PC-9 (cell line): ENCODE results near the gene ZNF787. TPM values are rescaled to one million over a fixed set of nuclear protein-coding genes. Genes with fewer than 3 reads are reported as not detected.
A peak's percentile ranks its signal among the peaks of the same experiment; 100 is the strongest.

Source experiments
- BruUV-seq: library from RNA; stranded (reverse); fragments of 400-500 nt; replicated peaks from 2 replicates; lab custom pipeline; 2021; lab: Mats Ljungman, UMichigan
- CTCF ChIA-PET: fragments of 300-600 bp; sonication (Branson Sonifier 250); formaldehyde crosslinking; loops from one replicate; lab custom pipeline; 2022; ENCODE audit warnings: antibody characterized with exemption; lab: Charles Lee
- POLR2A ChIA-PET: fragments of 300-600 bp; sonication (Branson Sonifier 250); formaldehyde crosslinking; loops from one replicate; lab custom pipeline; 2022; ENCODE audit warnings: antibody characterized with exemption; ENCODE audit not compliant: unreplicated experiment; lab: Charles Lee
- DNase-seq, 2 experiments: peaks; one replicate each; pipeline versions ENCODE4 v3.0.0 to v3.0.0-alpha.2; 2015 to 2022; ENCODE audit warnings: mixed read lengths in 1 of 2
- H2AFZ ChIP-seq: fragments of 200-600 bp; sonication (generic); 2 replicates; pipeline ENCODE4 v1.8.1; 2017; ENCODE audit warnings: antibody characterized with exemption
- H3F3A ChIP-seq: fragments of 200-600 bp; sonication (generic); 2 replicates; pipeline ENCODE4 v1.8.1; 2017; ENCODE audit warnings: antibody characterized with exemption, mild to moderate bottlenecking, low read depth; ENCODE audit not compliant: insufficient read depth
- H3K27ac ChIP-seq: fragments of 200-600 bp; sonication (generic); 2 replicates; pipeline ENCODE4 v1.6.1; 2016; ENCODE audit warnings: mixed run types
- H3K27me3 ChIP-seq: fragments of 200-600 bp; sonication (generic); 2 replicates; pipeline ENCODE4 v1.6.1; 2016; ENCODE audit warnings: low read depth, mixed run types; ENCODE audit not compliant: insufficient read depth
- H3K36me3 ChIP-seq: fragments of 200-600 bp; sonication (generic); 2 replicates; pipeline ENCODE4 v1.6.1; 2016; ENCODE audit warnings: low read depth, mixed run types
- H3K4me1 ChIP-seq: fragments of 200-600 bp; sonication (generic); replicated peaks from 2 replicates; pipeline ENCODE4 v1.6.1; 2016; ENCODE audit warnings: mixed run types; ENCODE audit not compliant: insufficient read depth
- H3K4me2 ChIP-seq: fragments of 200-600 bp; sonication (generic); 2 replicates; pipeline ENCODE4 v1.6.1; 2017; ENCODE audit warnings: mixed run types
- H3K4me3 ChIP-seq: fragments of 200-600 bp; sonication (generic); 2 replicates; pipeline ENCODE4 v1.6.1; 2016; ENCODE audit warnings: mixed run types
- H3K79me2 ChIP-seq: fragments of 200-600 bp; sonication (generic); 2 replicates; pipeline ENCODE4 v1.6.1; 2017; ENCODE audit warnings: low read depth, mixed run types
- H3K9me2 ChIP-seq: fragments of 200-600 bp; sonication (generic); 2 replicates; pipeline ENCODE4 v1.8.1; 2017; ENCODE audit warnings: mild to moderate bottlenecking; ENCODE audit not compliant: insufficient read depth
- H3K9me3 ChIP-seq: fragments of 200-600 bp; sonication (generic); 2 replicates; pipeline ENCODE4 v1.8.1; 2016; ENCODE audit warnings: low read depth; ENCODE audit not compliant: insufficient read depth
- H4K20me1 ChIP-seq: fragments of 200-600 bp; sonication (generic); 2 replicates; pipeline ENCODE4 v1.8.1; 2017; ENCODE audit not compliant: insufficient read depth
- CTCF ChIP-seq: fragments of 200-600 bp; sonication (generic); conservative IDR thresholded peaks from 2 replicates; pipeline ENCODE4 v1.6.1; 2017; ENCODE audit warnings: mixed run types, antibody characterized with exemption, mild to moderate bottlenecking, moderate library complexity
- EZH2 ChIP-seq: fragments of 200-600 bp; sonication (generic); IDR thresholded peaks from 2 replicates; pipeline ENCODE4 v1.8.0; 2017; ENCODE audit warnings: antibody characterized with exemption, low read depth
- intact Hi-C: fragments of 100-400 bp; cut with micrococcal nuclease; formaldehyde crosslinking; loops from one replicate; pipeline ENCODE4 v1.10.0; 2022; ENCODE audit not compliant: unreplicated experiment
- total RNA-seq: library from RNA; stranded (reverse); gene quantifications from 2 replicates; pipeline ENCODE4 v1.2.3, GENCODE V29; 2021

The ZNF787 gene
- total RNA-seq, 1 experiment from 2014 or later: 51.4 TPM

- DNase-seq: peak; percentile 31 to 32
- 0 out of 2 replicates have a peak, but pooled peaks cover 10% of the 10 kb centered on the region for H3K36me3 ChIP-seq
- H3K4me3 ChIP-seq: peak overlapping the region; percentile 94
- TF ChIP-seq CTCF (no peak), EZH2 (no peak)
- no peak overlapping the region for H2AFZ ChIP-seq
- H3K27ac ChIP-seq: peak overlapping the region; percentile 81
- H3K9me2 ChIP-seq: no peaks in the 10 kb centered on the region
- ChIA-PET CTCF (interaction anchor here (0.6 kb wide), 1 partner anchor 444 kb away, joined by 7 read pairs; no protein-coding TSS in a partner anchor), POLR2A (interaction anchor here (0.5 kb wide), 1 partner anchor 23 kb away, joined by 3 read pairs; no protein-coding TSS in a partner anchor)
- no TSS peak for BruUV-seq
- H3K9me3 ChIP-seq: no peaks in the 10 kb centered on the region
- H3K79me2 ChIP-seq: peaks cover 60% of the 10 kb centered on the region
- H3F3A ChIP-seq: peaks cover 22% of the 10 kb centered on the region; the same call in 1 of the 2 replicates
- peaks cover 10% of the 10 kb centered on the region for H3K4me1 ChIP-seq
- H3K4me2 ChIP-seq: peak overlapping the region; percentile 96
- intact Hi-C loops: no loop called here
- H4K20me1 ChIP-seq: peaks cover 53% of the 10 kb centered on the region
- H3K27me3 ChIP-seq: no peaks in the 10 kb centered on the region
Observed at GRCh38 chr19:56119582-56119978, 1.5 kb downstream of the ZNF787 start.

- Histone ChIP-seq H3K27me3 (no peaks in the 10 kb centered on the region), H4K20me1 (peaks cover 58% of the 10 kb centered on the region), H3K79me2 (peaks cover 67% of the 10 kb centered on the region), H2AFZ (no peak overlapping the region), H3K9me3 (no peaks in the 10 kb centered on the region), H3K4me2 (peak overlapping the region; percentile 96), H3K4me3 (peak overlapping the region; percentile 94), H3K9me2 (no peaks in the 10 kb centered on the region), H3K4me1 (peaks cover 10% of the 10 kb centered on the region), H3K27ac (peak overlapping the region; percentile 81), H3F3A (peaks cover 22% of the 10 kb centered on the region; the same call in 1 of the 2 replicates), H3K36me3 (0 out of 2 replicates have a peak, but pooled peaks cover 10% of the 10 kb centered on the region)
- POLR2A ChIA-PET: interaction anchor here (0.5 kb wide), 1 partner anchor 23 kb away, joined by 3 read pairs; no protein-coding TSS in a partner anchor
- CTCF ChIA-PET: no interaction called here
- TF ChIP-seq EZH2 (no peak), CTCF (no peak)
- peak in 1 of 2 experiments; percentile 10 for DNase-seq
- intact Hi-C loops: no loop called here
- TSS peak; percentile 37 for BruUV-seq
Observed at GRCh38 chr19:56118666-56119581, 2.2 kb downstream of the ZNF787 start.

- TF ChIP-seq EZH2: no peak
- no peak for TF ChIP-seq CTCF
- H3K36me3 ChIP-seq: peaks cover 10% of the 10 kb centered on the region; the same call in 1 of the 2 replicates
- peaks cover 22% of the 10 kb centered on the region; the same call in 1 of the 2 replicates for H3F3A ChIP-seq
- intact Hi-C loops: no loop called here
- ChIA-PET POLR2A (no interaction called here), CTCF (no interaction called here)
- DNase-seq: peak in 1 of 2 experiments; percentile 11
- peaks cover 68% of the 10 kb centered on the region for H4K20me1 ChIP-seq
- H3K4me1 ChIP-seq: peaks cover 14% of the 10 kb centered on the region
- no peak overlapping the region for H3K4me2 ChIP-seq
- H3K79me2 ChIP-seq: peaks cover 77% of the 10 kb centered on the region
- BruUV-seq: no TSS peak
- H3K27me3 ChIP-seq: no peaks in the 10 kb centered on the region
- H2AFZ ChIP-seq: no peak overlapping the region
- no peak overlapping the region for H3K4me3 ChIP-seq
- H3K9me2 ChIP-seq: no peaks in the 10 kb centered on the region
- no peak overlapping the region for H3K27ac ChIP-seq
- H3K9me3 ChIP-seq: no peaks in the 10 kb centered on the region
Observed at GRCh38 chr19:56117889-56118288, 3.2 kb downstream of the ZNF787 start.
